ENCODE measurements around the gene EPS8L3. TPM values are rescaled to one million over a fixed set of nuclear protein-coding genes. Genes with fewer than 3 reads are reported as not detected.

Gene EPS8L3
- total and polyA plus RNA-seq, 12 donors: 0.08 to 0.32 TPM; not detected in 10

- Histone ChIP-seq H3K4me3 (no peak overlapping the region), H3K9me3 (replicated peaks in 1 of 3) (no peaks in the 10 kb centered on the region), H3K27ac (peak overlapping the region in 1 of 5 donors; percentile 27), H3K36me3 (replicated peaks in 1 of 2) (no peaks in the 10 kb centered on the region), H3K27me3 (no peaks in the 10 kb centered on the region), H3K4me1 (replicated peaks in 1 of 2) (peaks cover 0 to under 1% of the 10 kb centered on the region in 2 donors)
- 76 to 83% (median 78%) methylated on average over 7 of the region's 7 CpGs for WGBS, 4 donors
- intact Hi-C loops (cut with DNase I): loop anchor here in 1 of 2 donors (2.0 to 10.0 kb wide), 2 partner anchors 205 to 233 kb away; partner anchors contain the start of gene GNAI3
- DNase-seq: peak in 2 of 7 donors; percentile 9 to 51
- no peak for TF ChIP-seq POLR2A (IDR thresholded peaks at IDR 0.05)
- no peak for TF ChIP-seq CTCF (IDR thresholded peaks at IDR 0.05)
Observed at GRCh38 chr1:109777436-109777835, 13.7 kb upstream of the EPS8L3 start.

- DNase-seq: peak; percentile 76 to 94 (median 83)
- Histone ChIP-seq H3K36me3 (replicated peaks in 1 of 2) (no peaks in the 10 kb centered on the region), H3K27me3 (no peaks in the 10 kb centered on the region), H3K4me3 (no peak overlapping the region), H3K4me1 (replicated peaks in 1 of 2) (no peaks in the 10 kb centered on the region), H3K9me3 (replicated peaks in 1 of 3) (no peaks in the 10 kb centered on the region), H3K27ac (peak overlapping the region in 1 of 5 donors; percentile 27)
- 13 to 28% (median 23%) methylated on average over 2 to 4 of the region's 4 CpGs for WGBS, 4 donors
- intact Hi-C loops (cut with DNase I): loop anchor here in 1 of 2 donors (2.0 to 10.0 kb wide), 2 partner anchors 206 to 232 kb away; partner anchors contain the start of gene GNAI3
- TF ChIP-seq POLR2A (IDR thresholded peaks at IDR 0.05): no peak
- TF ChIP-seq CTCF (IDR thresholded peaks at IDR 0.05): peak; percentile 98 to 99 (median 99)
Observed at GRCh38 chr1:109776911-109777310, 13.2 kb upstream of the EPS8L3 start.

- TF ChIP-seq CTCF (IDR thresholded peaks at IDR 0.05): no peak
- no peak for TF ChIP-seq POLR2A (IDR thresholded peaks at IDR 0.05)
- no peak overlapping the region for H3K27ac ChIP-seq
- H3K4me3 ChIP-seq: no peak overlapping the region
- H3K36me3 ChIP-seq (replicated peaks in 1 of 2): no peaks in the 10 kb centered on the region
- WGBS, 4 donors: 68 to 82% (median 78%) methylated on average over 6 of the region's 6 CpGs
- no peaks in the 10 kb centered on the region for H3K9me3 ChIP-seq (replicated peaks in 1 of 3)
- intact Hi-C loops (cut with DNase I): loop anchor here in 1 of 2 donors (2.0 to 10.0 kb wide), 2 partner anchors 206 to 232 kb away; partner anchors contain the start of gene GNAI3
- H3K27me3 ChIP-seq: no peaks in the 10 kb centered on the region
- H3K4me1 ChIP-seq (replicated peaks in 1 of 2): no peaks in the 10 kb centered on the region
- peak in 2 of 7 donors; percentile 14 to 54 for DNase-seq
Observed at GRCh38 chr1:109776206-109776835, 12.6 kb upstream of the EPS8L3 start.

GRCh38 chr1:109775398-109775797 lies 11.7 kb upstream of the EPS8L3 start:
- no peaks in the 10 kb centered on the region for H3K9me3 ChIP-seq (replicated peaks in 1 of 3)
- no peak for DNase-seq
- H3K4me1 ChIP-seq (replicated peaks in 1 of 2): no peaks in the 10 kb centered on the region
- no peak overlapping the region for H3K27ac ChIP-seq
- intact Hi-C loops (cut with DNase I): loop anchor here (1.0 to 10.0 kb wide), 3 partner anchors 135 to 231 kb away; partner anchors contain the start of gene GNAI3 (in 1 of the 2)
- no peak for TF ChIP-seq CTCF (IDR thresholded peaks at IDR 0.05)
- TF ChIP-seq POLR2A (IDR thresholded peaks at IDR 0.05): no peak
- H3K4me3 ChIP-seq: no peak overlapping the region
- WGBS, 4 donors: 14 to 57% (median 37%) methylated on average over 1 of the region's 1 CpG
- no peaks in the 10 kb centered on the region for H3K36me3 ChIP-seq (replicated peaks in 1 of 2)
- no peaks in the 10 kb centered on the region for H3K27me3 ChIP-seq
